Karpas-422 (cell line): Measurements from ENCODE around the gene ATG12. TPM values are rescaled to one million over a fixed set of nuclear protein-coding genes. Genes with fewer than 3 reads are reported as not detected.
A peak's percentile ranks its signal among the peaks of the same experiment; 100 is the strongest.

ENCODE experiments used
- DNase-seq: peaks from one replicate; pipeline ENCODE4 v3.0.0-alpha.2; 2015
- H2AFZ ChIP-seq: fragments of 200-600 bp; sonication (generic); 2 replicates; pipeline ENCODE4 v1.6.1; 2014; ENCODE audit warnings: antibody characterized with exemption, low read length, mixed read lengths
- H3K27ac ChIP-seq: fragments of 200-600 bp; sonication (generic); 2 replicates; pipeline ENCODE4 v1.5.1; 2014; ENCODE audit warnings: mild to moderate bottlenecking, low read length, moderate library complexity
- H3K27me3 ChIP-seq: fragments of 200-600 bp; sonication (generic); 2 replicates; pipeline ENCODE4 v1.6.1; 2014; ENCODE audit warnings: low read length, mixed read lengths
- H3K36me3 ChIP-seq: fragments of 200-600 bp; sonication (generic); 2 replicates; pipeline ENCODE4 v1.6.1; 2014; ENCODE audit warnings: low read length, mixed read lengths; ENCODE audit not compliant: insufficient read depth
- H3K4me1 ChIP-seq: fragments of 200-600 bp; sonication (generic); 2 replicates; pipeline ENCODE4 v1.6.1; 2014; ENCODE audit warnings: mild to moderate bottlenecking, low read length, mixed read lengths
- H3K4me2 ChIP-seq: fragments of 200-600 bp; sonication (generic); 2 replicates; pipeline ENCODE4 v1.6.1; 2014; ENCODE audit warnings: low read length, low read depth, mild to moderate bottlenecking; ENCODE audit not compliant: poor library complexity, severe bottlenecking
- H3K4me3 ChIP-seq: fragments of 200-600 bp; sonication (generic); 2 replicates; pipeline ENCODE4 v1.5.1; 2014; ENCODE audit warnings: mild to moderate bottlenecking, antibody characterized with exemption, low read length, mixed read lengths
- H3K79me2 ChIP-seq: fragments of 200-600 bp; sonication (generic); 2 replicates; pipeline ENCODE4 v1.6.1; 2014; ENCODE audit warnings: mild to moderate bottlenecking, low read length, mixed read lengths
- H3K9ac ChIP-seq: fragments of 200-600 bp; sonication (generic); 2 replicates; pipeline ENCODE4 v1.6.0; 2014; ENCODE audit warnings: low read length
- H3K9me2 ChIP-seq: fragments of 200-600 bp; sonication (generic), shearing (Covaris generic); replicated peaks from 2 replicates; pipeline ENCODE4 v1.6.0; 2014; ENCODE audit warnings: mild to moderate bottlenecking, low read length, moderate library complexity; ENCODE audit not compliant: insufficient read depth
- H3K9me3 ChIP-seq: fragments of 300-700, 200-600 bp; sonication (generic); 2 replicates; pipeline ENCODE4 v1.6.1; 2014; ENCODE audit warnings: low read length, mixed read lengths
- H4K20me1 ChIP-seq: fragments of 200-600 bp; sonication (generic); 2 replicates; pipeline ENCODE4 v1.6.1; 2014; ENCODE audit warnings: mild to moderate bottlenecking, antibody characterized with exemption, low read length, low read depth; ENCODE audit not compliant: insufficient read depth
- total RNA-seq: library from RNA; depleted of rRNA; stranded (reverse); fragments of >200 nt; shearing (Covaris generic); gene quantifications from 2 replicates; pipeline ENCODE4 v1.2.3, GENCODE V29; 2014; ENCODE audit warnings: low replicate concordance

ATG12 gene
- total RNA-seq, 1 experiment from 2014 or later, result 59.3 TPM

DNA sequence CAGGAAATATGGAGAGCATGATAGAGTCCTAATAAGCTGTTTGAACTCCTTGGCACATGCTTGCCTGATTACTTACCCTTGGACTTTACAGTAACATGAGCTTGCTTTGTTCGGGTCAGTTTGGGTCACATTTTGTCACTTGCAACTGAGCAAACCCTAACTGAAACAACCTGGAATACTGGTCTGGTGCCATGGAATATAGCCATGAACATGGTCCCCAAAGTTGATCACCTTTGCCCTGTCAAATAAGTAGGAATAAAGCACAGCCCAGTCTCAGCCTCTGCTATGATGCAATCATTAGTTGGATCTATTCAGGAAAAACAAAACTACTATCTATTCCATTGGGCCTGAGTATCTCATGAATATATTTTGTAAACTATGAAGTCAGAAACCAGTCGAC, 43.1 kb downstream of the ATG12 start:
- H3K4me2 ChIP-seq, result no peak overlapping the region
- peaks cover 8% of the 10 kb centered on the region for H3K4me1 ChIP-seq
- no peaks in the 10 kb centered on the region for H3K79me2 ChIP-seq
- no peak overlapping the region for H2AFZ ChIP-seq
- DNase-seq, result no peak
- H3K9me2 ChIP-seq, result no peaks in the 10 kb centered on the region
- no peaks in the 10 kb centered on the region for H3K36me3 ChIP-seq
- no peaks in the 10 kb centered on the region for H4K20me1 ChIP-seq
- H3K9me3 ChIP-seq, result no peaks in the 10 kb centered on the region
- H3K27me3 ChIP-seq, result no peaks in the 10 kb centered on the region
- H3K27ac ChIP-seq, result no peak overlapping the region
- no peak overlapping the region for H3K4me3 ChIP-seq
- H3K9ac ChIP-seq, result no peak overlapping the region

GRCh38 chr5:115796656-115797055, 44.7 kb downstream of the ATG12 start:
- no peaks in the 10 kb centered on the region for H3K9me3 ChIP-seq
- H3K4me1 ChIP-seq, result peaks cover 8% of the 10 kb centered on the region
- H3K27ac ChIP-seq, result no peak overlapping the region
- H3K79me2 ChIP-seq, result no peaks in the 10 kb centered on the region
- no peaks in the 10 kb centered on the region for H3K9me2 ChIP-seq
- H3K4me2 ChIP-seq, result no peak overlapping the region
- no peak overlapping the region for H3K9ac ChIP-seq
- no peaks in the 10 kb centered on the region for H3K27me3 ChIP-seq
- no peaks in the 10 kb centered on the region for H3K36me3 ChIP-seq
- no peak overlapping the region for H2AFZ ChIP-seq
- H4K20me1 ChIP-seq, result no peaks in the 10 kb centered on the region
- DNase-seq, result no peak
- H3K4me3 ChIP-seq, result no peak overlapping the region

GRCh38 chr5:115795700-115796099, 45.7 kb downstream of the ATG12 start:
- no peaks in the 10 kb centered on the region for H3K9me2 ChIP-seq
- no peak overlapping the region for H3K4me2 ChIP-seq
- H3K27me3 ChIP-seq, result no peaks in the 10 kb centered on the region
- no peak overlapping the region for H3K27ac ChIP-seq
- H4K20me1 ChIP-seq, result no peaks in the 10 kb centered on the region
- DNase-seq, result no peak
- H3K4me1 ChIP-seq, result peaks cover 8% of the 10 kb centered on the region
- H3K9me3 ChIP-seq, result no peaks in the 10 kb centered on the region
- H2AFZ ChIP-seq, result no peak overlapping the region
- H3K4me3 ChIP-seq, result no peak overlapping the region
- no peaks in the 10 kb centered on the region for H3K36me3 ChIP-seq
- H3K9ac ChIP-seq, result no peak overlapping the region
- H3K79me2 ChIP-seq, result no peaks in the 10 kb centered on the region

GRCh38 chr5:115788440-115788839, 52.9 kb downstream of the ATG12 start:
- DNase-seq, result no peak
- Histone ChIP-seq H3K4me3 (no peak overlapping the region), H2AFZ (no peak overlapping the region), H3K27me3 (no peaks in the 10 kb centered on the region), H3K36me3 (no peaks in the 10 kb centered on the region), H4K20me1 (no peaks in the 10 kb centered on the region), H3K9me2 (no peaks in the 10 kb centered on the region), H3K9ac (no peak overlapping the region), H3K9me3 (no peaks in the 10 kb centered on the region), H3K27ac (no peak overlapping the region), H3K4me2 (no peak overlapping the region), H3K4me1 (peaks cover 44% of the 10 kb centered on the region), H3K79me2 (no peaks in the 10 kb centered on the region)

GRCh38 chr5:115787426-115787825, 53.9 kb downstream of the ATG12 start:
- no peak overlapping the region; the same call in 1 of the 2 replicates for H2AFZ ChIP-seq
- no peaks in the 10 kb centered on the region for H3K9me2 ChIP-seq
- peaks cover 55% of the 10 kb centered on the region for H3K4me1 ChIP-seq
- no peaks in the 10 kb centered on the region for H3K9me3 ChIP-seq
- peak overlapping the region; percentile 6 for H3K4me2 ChIP-seq
- H3K79me2 ChIP-seq, result no peaks in the 10 kb centered on the region
- DNase-seq, result peak; percentile 61
- no peak overlapping the region for H3K9ac ChIP-seq
- H4K20me1 ChIP-seq, result no peaks in the 10 kb centered on the region
- H3K27ac ChIP-seq, result no peak overlapping the region
- no peaks in the 10 kb centered on the region for H3K36me3 ChIP-seq
- no peak overlapping the region for H3K4me3 ChIP-seq
- no peaks in the 10 kb centered on the region for H3K27me3 ChIP-seq

DNA sequence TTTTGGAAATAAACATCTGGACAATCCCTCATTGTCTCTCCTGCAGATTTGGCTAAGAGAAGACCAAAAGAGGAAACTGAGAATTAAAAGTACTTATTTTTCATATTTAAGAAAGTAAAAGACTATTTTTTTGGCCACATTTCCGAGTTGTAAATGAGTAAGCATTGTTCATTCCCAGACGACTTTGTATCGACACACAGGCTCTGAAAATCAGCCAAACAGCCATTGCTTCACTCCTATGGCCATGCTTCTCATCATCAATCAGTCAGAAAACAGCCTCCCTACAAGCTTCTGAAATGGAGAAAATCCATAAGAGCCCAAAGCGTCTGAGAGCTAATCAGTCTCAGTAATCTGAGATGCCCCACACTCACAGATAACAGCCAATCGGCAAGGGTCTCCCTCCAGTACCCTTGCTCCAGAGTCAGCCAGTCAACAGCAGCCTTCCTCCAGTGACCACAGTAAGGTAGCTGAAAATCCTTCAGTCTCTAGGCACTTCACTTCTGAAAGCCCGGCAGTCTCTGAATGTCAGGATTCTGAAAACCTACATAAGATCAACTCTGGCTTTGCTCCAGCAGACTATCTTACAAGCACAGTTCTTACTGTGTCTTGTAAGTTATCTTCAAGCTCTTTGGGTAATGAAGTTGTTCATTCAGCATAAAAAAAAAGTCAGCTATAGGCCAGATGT, 55.8 kb downstream of the ATG12 start:
- Histone ChIP-seq H3K4me2 (peak overlapping the region; percentile 54), H3K9ac (peak overlapping the region; percentile 30; the same call in 1 of the 2 replicates), H3K4me3 (0 out of 2 replicates have a peak overlapping the region, but pooled peaks have one; percentile 11), H3K36me3 (no peaks in the 10 kb centered on the region), H3K9me3 (no peaks in the 10 kb centered on the region), H3K79me2 (no peaks in the 10 kb centered on the region), H2AFZ (peak overlapping the region; percentile 61), H3K27ac (peak overlapping the region; percentile 50), H3K4me1 (peaks cover 68% of the 10 kb centered on the region), H3K27me3 (no peaks in the 10 kb centered on the region), H4K20me1 (no peaks in the 10 kb centered on the region), H3K9me2 (no peaks in the 10 kb centered on the region)
- peak; percentile 58 for DNase-seq

- H2AFZ ChIP-seq, result no peak overlapping the region
- peaks cover 23% of the 10 kb centered on the region for H3K4me1 ChIP-seq
- no peaks in the 10 kb centered on the region for H3K9me2 ChIP-seq
- no peaks in the 10 kb centered on the region for H4K20me1 ChIP-seq
- no peaks in the 10 kb centered on the region for H3K9me3 ChIP-seq
- no peak overlapping the region for H3K27ac ChIP-seq
- H3K4me3 ChIP-seq, result no peak overlapping the region
- H3K9ac ChIP-seq, result no peak overlapping the region
- no peaks in the 10 kb centered on the region for H3K79me2 ChIP-seq
- DNase-seq, result no peak
- H3K27me3 ChIP-seq, result no peaks in the 10 kb centered on the region
- H3K36me3 ChIP-seq, result no peaks in the 10 kb centered on the region
- H3K4me2 ChIP-seq, result no peak overlapping the region
These were observed 62.9 kb downstream of the ATG12 start for GRCh38 chr5:115778417-115778816.
